Transverse colon (tissue), 4 donors: ENCODE results near the gene SLK. TPM values are rescaled to one million over a fixed set of nuclear protein-coding genes. Genes with fewer than 3 reads are reported as not detected.

Experiments used
- DNase-seq: peaks from one replicate; pipeline ENCODE4 v3.0.0-alpha.2; 2019
- H3K27ac ChIP-seq, 4 donors: fragments of 200-600 bp; sonication (generic); 2 replicates each; pipeline ENCODE4 v1.5.1; 2016 to 2018; ENCODE audit warnings: inconsistent platforms in 4 of 4
- H3K27me3 ChIP-seq: fragments of 200-600 bp; sonication (generic); 2 replicates; pipeline ENCODE4 v1.5.1; 2017; ENCODE audit warnings: inconsistent platforms
- H3K36me3 ChIP-seq, 4 donors: fragments of 200-600 bp; sonication (generic); 2 replicates each; pipeline ENCODE4 v1.5.1; 2017 to 2019; ENCODE audit warnings: inconsistent platforms in 4 of 4
- H3K4me1 ChIP-seq, 4 donors: fragments of 200-600 bp; sonication (generic); 2 replicates each; pipeline ENCODE4 v1.5.1; 2017 to 2020; ENCODE audit warnings: inconsistent platforms in 4 of 4
- H3K4me3 ChIP-seq, 4 donors: fragments of 200-600 bp; sonication (generic); 1 replicate in 1 of 4; 2 replicates in 3 of 4; pipeline versions ENCODE4 v1.5.1 to v1.6.1; 2017 to 2019; ENCODE audit warnings: inconsistent platforms in 4 of 4
- H3K9me3 ChIP-seq, 2 donors: fragments of 200-600 bp; sonication (generic); 2 replicates each; pipeline ENCODE4 v1.5.1; 2017 to 2019; ENCODE audit warnings: inconsistent platforms in 2 of 2
- EP300 ChIP-seq: sonication (generic); formaldehyde crosslinking; IDR thresholded peaks from one replicate; pipeline ENCODE4 v1.6.1; 2017; ENCODE audit warnings: antibody characterized with exemption, low read depth
- POLR2A ChIP-seq: fragments of 450-650 bp; IDR thresholded peaks from one replicate; pipeline ENCODE4 v1.6.1; 2016; ENCODE audit warnings: antibody characterized with exemption, mild to moderate bottlenecking, moderate library complexity
- POLR2AphosphoS5 ChIP-seq, 3 donors: sonication (generic); formaldehyde crosslinking; IDR thresholded peaks; one replicate each; pipeline ENCODE4 v1.6.1; 2016; ENCODE audit warnings: antibody characterized with exemption in 3 of 3
- WGBS, 2 donors: methylation state at CpG; one replicate each; pipeline ENCODE4 v1.1.5; 2018; ENCODE audit warnings: low coverage in 1 of 2; 5-methylcytosine and 5-hydroxymethylcytosine counted together
- in situ Hi-C, 4 donors: fragments of 200-750 bp; cut with MboI; loops; one replicate each; pipeline versions ENCODE4 v1.15.0 to v1.15.1; 2017; ENCODE audit warnings: low sequenced_read_pairs in 3 of 4, low pct_ligation_motif_present in 1 of 4, low pct_unique_long_range_greater_than_20kb in 1 of 4
- intact Hi-C: fragments of 100-400 bp; cut with DNase I; formaldehyde crosslinking; loops from one replicate; pipeline ENCODE4 v1.15.1; 2023; ENCODE audit warnings: low total_unique reads
- total RNA-seq, 4 donors: library from RNA; depleted of rRNA; stranded (reverse); fragments of >200 nt; gene quantifications; one replicate each; pipeline ENCODE4 v1.1.0, GENCODE V29; 2016
- TF ChIP-seq, protein P1 (sequence below), 5 experiments: fragments of 200-600 bp in 3 of 5; fragments of 450-650 bp in 2 of 5; sonication (generic) in 3 of 5; IDR thresholded peaks; 1 replicate in 2 of 5; 2 replicates in 3 of 5; pipeline ENCODE4 v1.5.1; 2016 to 2017; ENCODE audit warnings: antibody characterized with exemption in 5 of 5, inconsistent platforms in 3 of 5, mild to moderate bottlenecking in 2 of 5, moderate library complexity in 1 of 5

SLK gene
- total RNA-seq, 4 donors from 2014 or later = 33.2 to 76.4 (median 55.7) TPM

DNA sequence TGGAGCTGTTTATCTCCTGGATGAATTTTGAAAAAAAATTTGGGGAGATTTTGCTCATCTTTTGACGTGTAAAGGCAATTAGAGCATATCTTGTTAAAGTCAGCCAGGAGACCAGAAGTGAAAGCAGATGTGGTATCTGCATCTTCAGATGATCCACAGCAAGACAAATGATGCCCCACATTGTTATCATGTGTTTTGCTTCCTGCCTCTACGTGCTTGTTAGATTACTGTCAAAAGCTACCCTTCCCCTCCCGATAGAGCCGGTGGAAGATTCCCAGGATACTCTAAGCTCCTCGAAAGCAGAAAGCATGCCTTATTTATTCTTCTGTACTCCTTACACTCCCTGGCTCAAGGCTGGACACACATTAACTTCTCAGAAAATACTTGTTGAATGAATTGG is 105.8 kb downstream of the SLK start:
- Histone ChIP-seq H3K36me3 (no peaks in the 10 kb centered on the region), H3K27ac (no peak overlapping the region), H3K4me3 (no peak overlapping the region), H3K4me1 (peaks cover 0 to 8% (median 0%) of the 10 kb centered on the region in 4 donors), H3K9me3 (no peaks in the 10 kb centered on the region), H3K27me3 (no peaks in the 10 kb centered on the region)
- TF ChIP-seq, protein P1, sequence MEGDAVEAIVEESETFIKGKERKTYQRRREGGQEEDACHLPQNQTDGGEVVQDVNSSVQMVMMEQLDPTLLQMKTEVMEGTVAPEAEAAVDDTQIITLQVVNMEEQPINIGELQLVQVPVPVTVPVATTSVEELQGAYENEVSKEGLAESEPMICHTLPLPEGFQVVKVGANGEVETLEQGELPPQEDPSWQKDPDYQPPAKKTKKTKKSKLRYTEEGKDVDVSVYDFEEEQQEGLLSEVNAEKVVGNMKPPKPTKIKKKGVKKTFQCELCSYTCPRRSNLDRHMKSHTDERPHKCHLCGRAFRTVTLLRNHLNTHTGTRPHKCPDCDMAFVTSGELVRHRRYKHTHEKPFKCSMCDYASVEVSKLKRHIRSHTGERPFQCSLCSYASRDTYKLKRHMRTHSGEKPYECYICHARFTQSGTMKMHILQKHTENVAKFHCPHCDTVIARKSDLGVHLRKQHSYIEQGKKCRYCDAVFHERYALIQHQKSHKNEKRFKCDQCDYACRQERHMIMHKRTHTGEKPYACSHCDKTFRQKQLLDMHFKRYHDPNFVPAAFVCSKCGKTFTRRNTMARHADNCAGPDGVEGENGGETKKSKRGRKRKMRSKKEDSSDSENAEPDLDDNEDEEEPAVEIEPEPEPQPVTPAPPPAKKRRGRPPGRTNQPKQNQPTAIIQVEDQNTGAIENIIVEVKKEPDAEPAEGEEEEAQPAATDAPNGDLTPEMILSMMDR (IDR thresholded peaks at IDR 0.05) = no peak
- TF ChIP-seq POLR2AphosphoS5 (IDR thresholded peaks at IDR 0.05) (no peak), EP300 (no peak), POLR2A (no peak)
- DNase-seq = no peak
- 75 to 80% methylated on average over 1 to 5 of the region's 5 CpGs for WGBS, 2 donors
- intact Hi-C loops = no loop called here
- in situ Hi-C loops = no loop called here

DNA sequence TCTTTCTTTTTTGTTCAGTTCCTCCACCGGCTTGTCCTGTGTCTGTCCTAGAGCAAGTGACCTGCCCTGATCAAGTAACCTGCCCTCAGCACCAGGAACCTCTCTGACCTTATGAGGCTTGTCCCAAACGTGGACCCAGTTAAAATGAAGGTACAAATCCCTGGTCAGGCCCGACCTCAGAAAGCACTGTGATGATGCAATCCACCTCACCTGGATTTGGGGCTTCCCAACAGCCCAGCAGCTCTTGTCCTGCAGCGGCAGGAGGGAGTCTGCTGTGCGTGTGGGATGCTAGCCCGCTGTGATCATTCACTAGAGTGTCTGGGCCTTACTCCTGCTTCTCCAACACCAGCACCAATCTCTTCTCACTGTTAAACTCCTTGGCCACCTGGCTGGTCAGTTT is 107.6 kb downstream of the SLK start:
- no peak overlapping the region for H3K4me3 ChIP-seq

DNA sequence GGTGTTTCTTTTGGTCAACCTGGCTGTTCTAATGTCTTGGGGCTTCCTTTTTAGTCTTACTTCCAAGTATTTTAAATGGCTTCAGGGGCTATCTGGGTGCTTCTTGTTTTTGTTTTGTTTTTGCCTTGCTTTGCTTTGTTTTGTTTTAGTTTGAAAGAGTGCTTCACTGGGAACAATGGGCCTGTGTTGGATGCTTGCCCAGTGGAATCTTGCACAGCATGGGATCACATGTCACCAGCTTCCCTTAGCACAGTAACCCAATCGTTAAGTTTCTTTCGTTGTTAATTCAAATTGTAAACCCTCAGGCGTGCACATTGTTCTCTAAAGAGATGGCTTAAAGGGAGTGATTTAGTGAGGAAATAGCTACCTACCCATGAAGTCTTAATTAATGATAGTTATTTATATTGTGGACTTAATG is 109.8 kb downstream of the SLK start:
- Histone ChIP-seq H3K36me3 (no peaks in the 10 kb centered on the region), H3K9me3 (no peaks in the 10 kb centered on the region), H3K4me3 (no peak overlapping the region), H3K27ac (peak overlapping the region in 1 of 4 donors; percentile 5), H3K4me1 (no peaks in the 10 kb centered on the region), H3K27me3 (no peaks in the 10 kb centered on the region)
- TF ChIP-seq POLR2A (no peak), EP300 (no peak), POLR2AphosphoS5 (IDR thresholded peaks at IDR 0.05) (no peak)
- TF ChIP-seq, protein P1 (IDR thresholded peaks at IDR 0.05) = no peak
- intact Hi-C loops = no loop called here
- 8 to 22% methylated on average over 2 to 3 of the region's 3 CpGs for WGBS, 2 donors
- peak; percentile 36 for DNase-seq
- in situ Hi-C loops = loop anchor here in 1 of 4 donors (25.0 kb wide), 1 partner anchor 189 kb away; no protein-coding TSS in a partner anchor

More for the DNA sequence above, 107.6 kb downstream of the SLK start:
- Histone ChIP-seq H3K27me3 (no peaks in the 10 kb centered on the region), H3K27ac (no peak overlapping the region), H3K36me3 (no peaks in the 10 kb centered on the region), H3K9me3 (no peaks in the 10 kb centered on the region), H3K4me1 (peaks cover 0 to 3% (median 0%) of the 10 kb centered on the region in 4 donors)
- intact Hi-C loops = no loop called here
- DNase-seq = no peak
- TF ChIP-seq POLR2A (no peak), EP300 (no peak), POLR2AphosphoS5 (IDR thresholded peaks at IDR 0.05) (no peak)
- TF ChIP-seq, protein P1 (IDR thresholded peaks at IDR 0.05) = no peak
- 82% methylated on average over 6 of the region's 6 CpGs; no CpG with 5 or more reads in 1 of the 2 donors for WGBS, 2 donors
- in situ Hi-C loops = no loop called here

DNA sequence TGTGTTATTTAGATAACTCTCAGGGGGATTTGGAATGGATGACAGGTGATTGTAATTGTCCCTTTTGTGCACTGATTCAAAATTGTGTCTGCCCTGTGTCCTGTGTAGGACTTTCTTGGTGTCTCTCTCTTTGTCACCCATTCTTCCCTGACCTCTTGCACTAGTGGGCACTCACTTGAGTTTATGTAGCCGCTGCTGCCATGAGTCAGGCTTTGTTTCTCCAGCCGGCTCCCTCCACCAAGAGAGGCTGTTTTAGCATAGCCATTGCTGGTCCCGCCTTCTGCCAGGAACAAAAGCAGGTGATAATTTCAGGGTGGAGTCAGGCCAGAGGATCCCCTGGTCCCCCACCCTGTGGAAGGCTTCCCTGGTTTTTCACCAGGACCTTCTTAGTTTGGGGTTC is 110.3 kb downstream of the SLK start:
- no peak overlapping the region for H3K4me3 ChIP-seq
- intact Hi-C loops (no loop called here), in situ Hi-C loops (loop anchor here in 1 of 4 donors (25.0 kb wide), 1 partner anchor 190 kb away; no protein-coding TSS in a partner anchor)
- no peaks in the 10 kb centered on the region for H3K27me3 ChIP-seq
- H3K36me3 ChIP-seq = no peaks in the 10 kb centered on the region
- H3K4me1 ChIP-seq = no peaks in the 10 kb centered on the region
- no peaks in the 10 kb centered on the region for H3K9me3 ChIP-seq
- WGBS, 2 donors = 43 to 70% methylated on average over 2 to 3 of the region's 3 CpGs
- TF ChIP-seq POLR2A (no peak), POLR2AphosphoS5 (IDR thresholded peaks at IDR 0.05) (no peak), EP300 (no peak)
- TF ChIP-seq, protein P1 (IDR thresholded peaks at IDR 0.05) = no peak
- DNase-seq = no peak
- peak overlapping the region in 1 of 4 donors; percentile 5 for H3K27ac ChIP-seq
